Measurements from ENCODE around the gene WWOX.

WWOX gene

DNA sequence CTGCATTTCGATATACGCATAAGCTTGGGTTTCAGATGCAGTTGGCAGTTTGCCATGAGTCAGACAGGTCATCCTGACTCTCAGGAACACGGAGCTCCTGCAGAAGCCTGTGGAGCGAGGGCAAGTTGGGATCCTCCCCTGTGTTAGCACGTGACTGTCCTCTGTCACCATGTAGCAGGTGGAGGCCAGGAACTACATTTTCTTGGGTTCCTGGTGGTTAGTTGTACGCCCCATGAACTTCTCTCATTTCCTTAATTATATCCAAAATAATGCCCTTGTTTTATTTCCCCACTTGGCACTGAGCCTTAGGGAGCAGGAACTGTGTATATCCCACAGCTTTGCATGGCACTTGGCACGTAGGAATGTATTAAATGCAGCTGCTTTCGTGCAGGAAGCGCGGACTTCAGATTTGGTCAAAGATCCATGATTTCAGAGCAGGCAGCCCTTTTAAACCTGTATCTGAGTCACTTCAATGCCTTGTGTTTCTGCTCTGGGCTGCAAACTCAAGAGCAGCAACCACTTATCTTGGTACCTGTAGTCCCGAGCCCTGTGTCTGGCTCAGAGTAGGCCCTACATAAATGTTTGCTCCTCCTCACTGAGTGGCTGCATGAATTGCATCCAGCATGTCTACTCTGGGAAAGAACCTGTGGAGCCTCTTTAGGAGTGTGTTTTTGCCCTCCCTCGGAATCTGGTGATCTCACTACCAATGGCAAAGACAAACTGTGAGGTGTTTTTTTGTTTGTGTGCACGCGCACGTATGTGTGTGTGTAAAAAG is 1072.7 kb downstream of the WWOX start:
- no peak for DNase-seq

DNA sequence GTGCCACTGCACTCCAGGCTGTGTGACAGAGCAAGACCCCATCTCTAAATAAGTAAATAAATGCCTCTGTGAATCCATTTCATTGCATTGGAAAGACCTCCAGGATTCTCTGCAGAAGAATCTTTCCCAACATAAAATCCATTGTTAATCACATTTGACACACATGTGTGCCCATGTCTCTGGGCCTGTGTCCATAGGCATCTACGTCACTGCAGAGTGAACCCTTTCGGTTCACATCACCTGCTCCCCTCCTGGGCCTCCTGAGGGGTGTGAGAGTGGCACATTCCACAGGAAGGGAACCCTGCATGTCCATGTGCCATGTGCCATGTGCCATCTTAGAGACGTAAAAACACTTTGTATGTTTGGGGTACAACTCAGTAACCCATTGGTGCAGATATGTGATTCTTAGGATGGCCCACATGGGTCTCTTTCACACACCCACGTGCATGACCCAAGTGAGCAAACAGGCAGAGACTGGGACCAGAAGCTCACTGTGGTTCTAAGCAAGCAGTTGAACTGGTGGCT is 1073.6 kb downstream of the WWOX start:
- no peak for DNase-seq

DNA sequence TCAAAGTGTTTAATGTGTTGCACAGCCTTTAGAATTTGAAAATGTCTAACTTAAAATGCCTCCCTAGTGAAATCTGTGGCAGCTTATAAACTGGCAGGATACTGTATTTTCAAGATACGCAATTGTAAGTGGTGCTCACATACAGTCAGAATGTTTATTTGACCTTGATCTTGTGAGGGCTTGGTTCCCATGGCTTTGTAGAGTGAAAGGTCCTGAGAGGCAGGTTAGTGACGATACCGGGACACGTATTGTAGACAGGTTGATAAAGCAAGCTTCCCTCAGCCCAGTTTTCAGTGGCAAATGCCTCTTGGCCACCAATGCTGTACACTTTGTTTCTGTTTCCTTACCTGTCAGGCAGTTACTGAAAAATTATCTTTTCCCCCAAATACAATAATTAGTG is 1074.5 kb downstream of the WWOX start:
- DNase-seq: no peak

DNA sequence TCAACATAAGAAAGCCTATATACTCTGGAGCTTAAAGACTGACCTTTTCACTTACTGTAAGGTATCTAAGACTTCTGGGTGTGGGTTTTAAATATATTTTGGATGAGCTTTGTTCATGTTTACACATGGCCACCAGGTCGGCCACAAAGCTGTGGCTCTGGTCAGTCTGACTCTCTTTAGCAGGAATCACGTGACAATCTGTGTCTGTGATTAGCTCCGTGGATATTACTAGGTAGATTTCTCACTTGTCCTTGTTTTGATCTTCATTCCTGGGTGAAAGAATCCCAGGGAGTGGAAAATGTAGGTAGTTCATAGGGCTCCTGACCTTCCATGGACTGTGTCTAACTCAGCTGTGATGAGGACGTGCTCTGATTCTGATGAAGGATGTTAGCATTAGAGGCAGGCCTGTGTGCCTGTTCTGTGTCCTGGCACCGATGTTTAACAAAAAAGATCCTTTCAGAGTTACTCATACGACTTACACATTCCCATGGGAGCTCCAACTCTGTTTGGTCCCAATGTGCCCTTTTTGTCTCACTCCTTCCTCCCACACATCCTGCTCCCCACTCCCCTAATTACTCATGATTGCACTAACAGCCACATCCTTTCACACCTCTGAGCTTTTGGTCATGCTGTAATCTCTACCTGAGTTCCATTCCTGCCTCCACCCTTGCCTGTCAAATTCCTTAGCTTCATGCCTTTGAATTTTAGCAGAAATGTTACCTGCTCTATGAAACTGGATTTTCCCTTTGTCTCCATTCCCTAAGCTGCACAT is 1076.0 kb downstream of the WWOX start:
- no peak for DNase-seq

DNA sequence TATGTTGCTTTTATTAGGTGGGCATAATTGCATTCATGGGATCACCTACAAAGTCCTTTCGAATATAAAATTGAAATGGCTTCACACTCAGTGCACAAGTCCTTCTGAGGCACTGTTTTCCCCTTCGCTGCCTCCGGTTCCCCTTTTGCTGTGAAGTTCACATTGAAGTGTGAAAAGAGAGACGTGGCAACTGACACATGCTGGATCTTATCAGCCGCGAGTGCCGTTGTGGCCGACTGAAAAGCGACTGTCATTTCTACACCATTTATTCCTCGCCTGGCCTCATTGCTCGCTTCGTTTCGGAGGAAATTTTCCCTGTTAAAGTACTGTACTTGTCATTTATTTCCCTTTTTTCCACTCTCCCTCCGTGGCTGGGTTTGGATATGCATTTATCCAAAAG is 1077.6 kb downstream of the WWOX start:
- DNase-seq: no peak

DNA sequence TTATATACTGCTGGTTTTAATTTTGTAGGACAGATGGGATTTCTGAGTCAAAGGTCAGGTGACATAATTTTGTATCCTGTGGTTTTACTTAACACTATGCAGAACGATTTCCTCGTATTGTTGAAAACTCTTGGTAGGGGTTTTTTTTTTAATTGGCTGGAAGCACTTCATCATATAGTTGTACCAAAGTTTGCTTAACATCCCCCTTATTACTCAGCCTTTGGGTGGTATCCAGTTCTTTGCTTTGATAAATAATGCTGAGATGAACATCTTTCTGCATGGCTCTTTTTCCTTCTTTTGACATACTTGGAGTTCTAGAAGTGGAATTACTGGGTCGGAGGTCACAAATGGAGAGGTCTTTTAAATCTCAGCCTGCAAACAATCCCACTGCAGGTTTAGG is 1082.0 kb downstream of the WWOX start:
- no peak for DNase-seq

DNA sequence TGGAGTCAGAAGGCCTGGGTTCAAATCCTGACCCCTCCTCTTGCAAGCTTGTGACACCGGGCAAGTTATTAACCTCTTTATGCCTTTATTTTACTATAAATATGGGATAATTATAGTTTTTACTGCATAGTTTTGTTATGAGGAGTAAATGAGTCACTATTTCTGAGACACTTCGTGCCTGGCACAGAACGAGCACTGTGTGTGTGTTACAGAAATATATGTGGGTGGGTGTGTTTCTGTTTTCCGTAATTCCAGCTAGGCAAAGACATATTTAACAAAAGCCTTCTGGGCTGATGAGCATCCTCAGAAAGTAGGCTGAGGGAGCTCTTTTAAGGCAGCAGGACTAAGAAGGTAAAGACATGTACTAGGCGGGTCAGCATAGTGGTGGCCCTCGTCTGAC is 1083.2 kb downstream of the WWOX start:
- DNase-seq: no peak

DNA sequence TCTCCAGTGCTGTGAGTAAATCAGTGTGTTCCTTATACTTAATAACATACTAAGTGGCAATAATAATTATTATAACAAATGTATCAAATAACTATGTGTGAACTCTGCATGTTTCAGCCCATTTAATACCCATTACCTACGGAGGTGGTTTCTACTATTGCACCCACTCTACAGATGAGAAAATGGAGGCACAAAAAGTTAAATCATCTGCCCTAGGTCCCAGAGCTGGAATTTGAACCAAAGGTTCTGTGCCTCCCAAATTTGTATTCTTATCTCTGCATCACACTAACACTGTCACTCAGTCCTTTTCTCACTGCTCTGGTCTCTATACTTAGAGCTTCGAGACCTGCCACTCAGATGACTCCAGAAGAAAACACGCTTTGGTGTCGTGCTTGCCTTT is 1084.1 kb downstream of the WWOX start:
- DNase-seq: no peak

DNA sequence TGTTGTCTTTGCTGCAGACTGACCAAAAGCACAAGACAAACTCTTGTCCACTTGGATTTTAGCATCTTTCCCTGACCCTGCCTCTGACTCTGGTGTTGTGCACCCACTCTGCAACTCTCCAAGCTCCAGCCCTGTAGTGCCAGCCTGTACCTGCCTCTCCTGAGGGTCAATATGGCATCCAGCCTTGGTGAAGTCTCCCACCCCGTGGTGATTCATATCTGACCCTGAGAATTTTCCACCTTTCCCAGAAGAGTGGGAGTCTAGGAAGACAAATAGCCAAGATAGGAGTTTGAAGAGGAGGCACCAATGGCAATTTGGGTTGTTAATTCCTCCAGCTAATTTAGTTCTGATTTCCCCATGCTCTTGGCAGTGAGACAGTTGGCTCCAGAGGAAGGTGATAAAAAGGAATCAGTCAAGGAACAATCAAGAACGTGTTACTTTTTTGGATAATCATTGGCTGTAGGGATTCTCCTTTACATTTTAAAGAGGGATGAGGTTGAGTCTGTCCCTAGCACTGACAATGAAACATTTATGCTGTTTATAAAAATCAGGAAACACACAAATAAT is 1085.1 kb downstream of the WWOX start:
- DNase-seq: no peak

DNA sequence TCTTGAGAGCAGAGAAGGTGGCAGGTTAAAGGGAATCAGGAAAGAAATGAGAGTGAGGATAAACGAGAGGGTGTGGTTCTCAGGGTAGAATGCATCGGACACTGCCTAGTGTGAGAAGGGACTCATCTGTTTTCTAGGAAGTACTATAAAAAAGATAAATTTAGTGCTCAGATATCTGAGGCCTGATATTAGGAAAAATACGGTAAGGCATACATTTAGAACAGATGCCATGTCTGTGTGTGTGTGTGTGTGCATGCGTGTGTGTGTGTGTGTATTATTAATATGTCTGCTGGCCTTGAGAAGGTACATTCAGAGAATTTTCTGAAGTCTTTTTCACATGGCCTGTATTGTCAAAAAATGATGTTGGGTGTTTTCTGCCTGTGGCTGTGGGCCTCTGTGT is 1086.3 kb downstream of the WWOX start:
- no peak for DNase-seq

DNA sequence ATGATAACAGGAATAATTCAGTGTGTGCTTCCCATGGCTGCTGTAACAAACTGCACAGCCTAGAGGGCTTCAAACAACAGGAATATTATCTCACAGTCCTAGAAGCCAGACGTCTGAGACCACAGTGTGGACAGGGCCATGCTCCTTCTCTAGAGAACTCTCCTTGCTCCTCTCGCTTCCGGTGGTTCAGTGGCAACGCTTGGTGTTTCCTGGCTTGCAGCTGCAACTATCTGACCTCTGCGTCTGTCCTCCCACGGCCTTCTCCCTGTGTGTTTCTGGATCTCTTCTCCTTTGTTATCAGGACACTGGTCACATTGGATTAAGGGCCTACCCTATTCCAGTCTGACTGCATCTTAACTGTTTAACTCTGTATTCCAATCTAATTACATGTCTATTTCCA is 1086.7 kb downstream of the WWOX start:
- DNase-seq: no peak

DNA sequence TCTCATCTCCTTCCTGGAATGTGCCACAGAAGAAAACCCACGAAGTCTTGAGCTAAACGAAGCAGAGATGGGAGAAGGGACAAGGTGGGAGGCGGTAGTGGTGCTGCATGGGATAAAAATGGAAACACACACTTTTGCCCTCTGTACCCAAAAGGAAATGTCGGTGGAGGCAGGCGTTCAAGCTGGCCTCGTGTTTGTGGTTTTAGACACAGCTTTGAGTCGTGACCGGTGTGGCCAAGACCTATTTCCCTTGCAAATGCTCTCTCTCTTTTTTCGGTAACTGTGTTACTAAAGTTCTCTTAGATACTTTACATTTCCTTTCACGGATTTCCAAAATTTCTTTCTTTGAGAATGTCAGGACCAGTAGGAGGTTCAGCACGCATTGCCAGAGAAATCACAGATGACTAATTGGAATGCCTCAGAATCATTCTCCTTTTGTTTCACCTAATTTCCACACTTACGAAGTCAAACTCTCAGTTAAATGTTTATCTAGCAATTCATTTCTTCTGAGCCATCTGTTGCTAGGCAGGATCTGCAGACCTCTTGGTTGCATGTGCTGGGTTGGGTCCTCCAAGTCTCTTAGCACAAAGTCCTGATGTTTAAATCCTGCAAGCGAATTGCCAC is 1088.8 kb downstream of the WWOX start:
- DNase-seq: no peak

DNA sequence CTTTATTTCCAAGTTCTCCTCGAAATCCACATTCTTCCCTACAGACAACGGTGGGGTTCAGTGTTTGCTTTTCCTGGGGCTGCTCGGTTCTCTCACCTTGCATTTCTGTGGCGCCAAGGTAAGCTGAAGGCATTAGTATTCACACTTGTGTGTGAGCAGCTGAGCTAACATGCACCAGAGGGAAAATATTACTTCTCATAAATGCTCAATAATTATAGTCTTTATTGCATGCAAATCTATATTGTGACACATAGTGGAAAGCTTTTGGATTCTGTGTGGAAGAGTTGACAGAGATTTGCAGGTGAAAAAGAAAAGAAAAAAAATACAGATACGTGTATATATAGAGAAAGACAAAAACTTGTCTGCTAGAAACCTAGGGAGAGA is 1089.3 kb downstream of the WWOX start:
- no peak for DNase-seq

DNA sequence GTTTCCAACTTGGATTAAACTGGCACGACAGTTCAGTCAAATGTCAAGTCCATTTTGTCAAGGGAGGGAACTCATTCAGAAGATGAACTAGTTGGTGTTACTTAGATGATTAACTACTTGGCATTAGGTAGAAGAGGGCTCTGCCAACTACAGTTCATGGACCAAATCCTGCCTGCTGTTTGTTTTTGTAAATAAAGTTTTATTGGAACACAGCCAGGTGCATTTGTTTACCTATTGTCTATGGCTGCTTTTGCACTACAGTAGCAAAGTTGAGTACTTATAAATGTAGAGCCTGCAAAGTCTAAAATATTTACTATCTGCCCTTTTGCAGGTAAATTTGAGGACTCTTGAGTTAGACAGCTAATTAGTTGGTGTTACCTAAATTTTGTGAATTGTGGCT is 1091.1 kb downstream of the WWOX start:
- no peak for DNase-seq

DNA sequence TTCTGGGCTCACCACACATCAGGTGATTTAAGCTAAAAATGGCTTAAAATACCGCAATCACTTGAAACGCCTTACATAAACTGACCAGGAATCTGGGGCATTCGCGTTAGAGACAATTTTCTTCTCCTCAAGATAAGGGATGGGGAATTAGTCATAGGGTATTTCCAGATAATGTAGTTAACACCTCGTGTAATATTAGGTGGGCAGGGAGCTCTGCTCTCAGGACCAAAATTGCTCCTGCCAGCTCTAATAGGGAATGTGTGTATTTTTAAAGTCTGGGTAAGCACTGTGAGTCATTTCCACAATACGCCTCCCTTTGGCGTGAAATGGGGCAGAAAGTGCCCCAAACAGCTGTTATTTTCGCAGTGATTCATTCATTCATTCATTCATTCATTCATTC is 1092.5 kb downstream of the WWOX start:
- no peak for DNase-seq

DNA sequence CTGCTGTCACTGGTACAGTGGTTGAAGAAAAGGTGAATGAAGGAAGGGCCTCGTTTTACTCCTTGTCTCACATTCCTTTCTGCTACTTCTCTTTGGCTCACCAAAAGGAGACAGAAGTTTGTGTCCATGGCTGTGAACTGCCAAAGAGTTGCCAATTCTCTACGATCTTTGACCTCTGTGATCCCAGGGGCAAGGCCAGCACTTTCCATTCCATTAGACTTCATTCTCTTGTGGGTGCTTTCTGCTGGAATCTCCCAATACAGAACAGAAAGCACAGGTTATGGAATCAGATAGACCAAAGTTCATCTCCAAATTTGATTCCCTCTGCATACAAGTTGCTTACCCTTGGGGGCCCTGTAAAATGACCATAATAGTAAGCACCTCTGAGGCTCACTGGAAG is 1093.5 kb downstream of the WWOX start:
- no peak for DNase-seq

DNA sequence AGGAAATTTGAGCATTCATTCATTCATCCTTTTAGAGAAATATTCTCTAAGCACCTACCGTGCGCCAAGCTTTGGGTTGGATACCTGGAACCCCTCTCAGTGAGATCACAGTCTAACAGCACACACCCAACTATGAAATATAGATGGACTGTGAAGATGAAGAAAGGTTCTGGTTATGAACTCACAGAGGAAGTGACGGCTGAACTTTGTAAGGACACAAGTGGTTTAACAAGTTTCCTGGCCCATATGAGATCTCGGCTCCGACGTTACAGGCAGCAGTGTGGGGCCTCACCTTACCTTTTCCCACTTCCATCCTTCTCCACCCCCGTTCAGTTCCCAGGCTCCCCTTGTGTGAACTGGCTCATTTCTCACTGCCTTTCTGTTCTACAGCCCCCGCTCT is 1094.8 kb downstream of the WWOX start:
- no peak for DNase-seq

DNA sequence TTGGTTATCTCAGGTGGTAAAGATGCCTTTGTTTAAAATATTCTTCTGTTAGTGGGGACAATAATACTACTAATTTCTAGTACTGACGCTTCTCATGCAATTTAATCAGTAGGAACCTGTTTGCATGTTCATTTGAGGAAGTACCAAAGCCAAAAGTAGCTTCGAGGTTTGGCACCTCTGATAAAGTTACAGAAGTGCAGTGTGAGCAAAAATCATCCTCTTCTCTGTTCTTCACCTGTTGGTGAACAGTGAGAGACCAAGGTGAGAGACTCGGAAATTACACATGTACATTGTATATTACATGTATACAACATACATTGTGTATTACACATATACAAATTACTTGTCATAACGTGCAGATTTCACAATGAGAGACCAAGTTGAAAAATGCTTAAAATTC is 1096.5 kb downstream of the WWOX start:
- no peak for DNase-seq

DNA sequence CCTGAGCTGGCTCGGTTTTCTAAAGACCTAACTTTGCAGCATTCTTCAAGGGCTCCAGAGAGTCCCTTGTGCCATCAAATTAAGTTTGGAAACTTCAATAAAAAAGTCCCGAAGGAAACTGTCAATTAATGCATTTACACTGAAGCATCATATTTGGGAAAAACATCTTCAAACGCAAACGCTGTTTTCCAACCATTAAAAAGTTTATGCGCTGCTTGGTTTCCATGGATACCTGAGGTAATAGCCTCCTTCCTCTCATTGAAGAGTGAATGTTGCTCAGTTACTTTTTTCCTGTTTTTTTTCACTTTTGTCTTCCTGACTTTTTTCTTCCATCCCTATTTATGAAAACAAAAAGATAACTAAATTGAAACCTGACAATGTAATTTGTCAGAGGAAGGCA is 1102.0 kb downstream of the WWOX start:
- no peak for DNase-seq

DNA sequence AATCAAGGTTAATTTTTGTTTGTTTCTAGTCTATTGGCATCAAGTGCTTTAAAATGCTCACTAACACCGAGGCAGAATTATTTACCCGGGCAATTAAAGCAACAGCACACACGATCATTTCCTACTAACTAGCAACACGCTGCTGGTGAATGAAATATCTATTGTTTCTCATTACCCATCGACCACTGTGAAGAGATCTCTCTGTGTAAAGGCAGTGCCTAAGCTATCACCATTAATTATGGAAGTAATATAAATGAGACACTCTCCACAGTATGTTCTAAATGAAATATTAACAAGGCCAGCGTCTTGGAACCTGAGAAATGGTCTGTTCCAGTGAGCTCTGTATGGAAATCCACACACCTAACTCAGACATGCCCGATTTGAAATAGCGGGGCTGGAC is 1103.5 kb downstream of the WWOX start:
- DNase-seq: no peak

DNA sequence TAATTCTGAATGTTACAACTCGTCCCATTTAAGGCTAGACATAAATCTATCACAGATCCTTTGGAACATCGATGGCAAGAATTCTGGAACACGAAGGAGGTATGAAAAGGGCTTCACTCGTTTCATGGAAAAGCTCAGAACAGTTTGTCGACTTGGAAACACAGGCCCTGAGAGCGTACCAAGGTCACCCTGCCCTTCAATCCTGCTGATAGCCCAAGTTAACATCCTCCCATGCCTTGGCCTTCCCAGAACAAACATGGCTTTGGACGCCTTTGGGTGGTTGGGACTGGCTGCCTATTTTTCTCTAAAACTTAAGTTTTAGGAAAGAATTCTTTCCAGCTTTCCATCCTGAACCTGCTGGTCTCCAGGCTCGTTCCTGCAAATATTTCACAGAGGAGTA is 1105.0 kb downstream of the WWOX start:
- no peak for DNase-seq

DNA sequence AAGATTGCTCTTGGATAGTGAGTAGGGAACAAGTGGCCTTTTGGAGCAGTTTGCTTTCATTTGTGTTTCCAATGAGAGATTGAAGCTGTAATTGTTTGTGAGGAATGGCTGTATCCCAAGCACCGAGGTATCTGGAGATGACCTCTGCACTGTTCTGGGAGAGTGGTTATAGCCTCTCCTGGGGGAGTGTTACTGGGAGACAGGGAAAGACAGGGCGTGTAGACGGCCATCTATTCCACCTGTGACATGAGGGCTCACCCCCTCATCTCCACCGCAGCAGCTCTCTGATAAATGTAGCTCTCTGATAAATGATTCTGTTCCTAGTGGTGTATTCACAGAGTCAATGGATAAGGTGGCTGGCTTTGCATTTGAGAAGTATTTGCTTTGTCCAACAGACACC is 1107.4 kb downstream of the WWOX start:
- no peak for DNase-seq

DNA sequence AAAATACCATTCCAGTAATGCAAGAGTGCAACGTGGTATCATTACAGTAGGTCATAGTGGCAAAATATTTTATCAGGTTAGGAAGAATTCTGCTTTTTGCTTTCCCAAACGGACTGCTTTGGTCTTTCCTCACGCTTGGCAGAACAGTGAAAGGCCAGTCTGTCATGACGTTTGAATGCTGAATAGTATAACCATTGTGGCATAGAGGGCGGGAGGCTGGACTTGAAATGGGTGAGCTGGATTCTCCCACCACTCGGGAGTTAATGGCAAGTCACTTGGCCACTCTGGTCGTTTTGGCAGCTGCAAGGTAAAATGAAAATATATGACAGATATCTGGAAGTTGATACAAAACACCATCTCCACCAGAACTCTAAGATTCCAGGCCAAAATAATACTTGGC is 1109.9 kb downstream of the WWOX start:
- no peak for DNase-seq

DNA sequence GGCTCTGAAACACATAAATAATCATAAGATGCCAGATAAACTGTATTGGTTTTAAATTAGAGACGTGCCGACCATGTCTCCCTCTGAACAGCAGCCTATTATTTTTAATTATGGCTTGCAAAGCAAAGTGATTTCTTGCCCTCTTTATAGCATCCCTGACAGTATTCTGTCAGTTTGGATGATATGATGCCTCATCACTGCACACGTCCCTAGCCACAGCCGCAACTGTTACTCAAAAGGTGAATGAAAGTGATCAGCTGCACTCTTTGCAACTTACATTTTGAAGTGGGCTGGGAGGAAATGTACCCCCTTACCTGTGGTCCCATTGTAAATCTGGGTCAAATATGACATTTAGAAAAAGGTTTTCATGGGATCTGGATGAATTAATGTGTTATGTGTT is 1111.2 kb downstream of the WWOX start:
- DNase-seq: no peak

Measured in CD4-positive, alpha-beta T cell treated with Interleukin-10 for 1 hour (primary cell).